Tibial nerve (tissue), 4 donors: ENCODE measurements around the gene TRIM50.
A peak's percentile ranks its signal among the peaks of the same experiment; 100 is the strongest.

Experiments used
- EP300 ChIP-seq, 2 donors: sonication (generic); formaldehyde crosslinking; IDR thresholded peaks; one replicate each; pipeline ENCODE4 v1.6.1; 2017; ENCODE audit warnings: antibody characterized with exemption in 2 of 2, mild to moderate bottlenecking in 1 of 2
- POLR2A ChIP-seq, 2 donors: fragments of 450-650 bp; IDR thresholded peaks; one replicate each; pipeline ENCODE4 v1.6.1; 2017; ENCODE audit warnings: antibody characterized with exemption in 2 of 2, mild to moderate bottlenecking in 2 of 2, moderate library complexity in 2 of 2
- TF ChIP-seq, protein P1 (sequence below), 5 experiments: fragments of 200-600 bp in 3 of 5; fragments of 450-650 bp in 2 of 5; sonication (generic) in 3 of 5; IDR thresholded peaks; one replicate each; pipeline ENCODE4 v1.5.1; 2016 to 2019; ENCODE audit warnings: antibody characterized with exemption in 5 of 5, mild to moderate bottlenecking in 3 of 5, moderate library complexity in 2 of 5

DNA sequence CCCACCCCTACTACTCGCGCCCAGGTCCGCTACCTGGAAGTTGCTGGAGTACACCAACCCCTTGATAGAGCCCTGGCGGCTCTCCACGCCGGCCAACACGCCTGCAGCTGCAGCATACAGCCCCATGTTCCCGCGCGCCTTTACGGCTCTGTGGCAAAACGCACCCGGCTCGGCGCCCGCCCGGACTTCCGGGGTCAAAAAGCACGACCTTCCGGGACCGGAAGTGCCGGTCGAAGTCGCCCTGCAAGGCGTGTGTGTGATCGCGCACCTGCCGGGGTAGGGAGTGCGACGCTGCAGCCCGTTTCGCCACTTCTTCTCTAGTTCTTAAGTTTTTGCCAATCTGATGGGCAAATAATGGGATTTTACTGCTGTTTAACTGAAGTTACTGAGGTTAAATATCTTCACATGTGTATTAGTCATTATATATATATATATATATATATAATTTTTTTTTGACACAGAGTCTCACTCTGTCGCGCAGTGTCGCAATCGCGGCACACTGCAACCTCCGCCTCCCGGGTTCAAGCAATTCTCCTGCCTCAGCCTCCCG is 19.1 kb downstream of the TRIM50 start, which contains the start of gene NSUN5:
- TF ChIP-seq, protein P1, sequence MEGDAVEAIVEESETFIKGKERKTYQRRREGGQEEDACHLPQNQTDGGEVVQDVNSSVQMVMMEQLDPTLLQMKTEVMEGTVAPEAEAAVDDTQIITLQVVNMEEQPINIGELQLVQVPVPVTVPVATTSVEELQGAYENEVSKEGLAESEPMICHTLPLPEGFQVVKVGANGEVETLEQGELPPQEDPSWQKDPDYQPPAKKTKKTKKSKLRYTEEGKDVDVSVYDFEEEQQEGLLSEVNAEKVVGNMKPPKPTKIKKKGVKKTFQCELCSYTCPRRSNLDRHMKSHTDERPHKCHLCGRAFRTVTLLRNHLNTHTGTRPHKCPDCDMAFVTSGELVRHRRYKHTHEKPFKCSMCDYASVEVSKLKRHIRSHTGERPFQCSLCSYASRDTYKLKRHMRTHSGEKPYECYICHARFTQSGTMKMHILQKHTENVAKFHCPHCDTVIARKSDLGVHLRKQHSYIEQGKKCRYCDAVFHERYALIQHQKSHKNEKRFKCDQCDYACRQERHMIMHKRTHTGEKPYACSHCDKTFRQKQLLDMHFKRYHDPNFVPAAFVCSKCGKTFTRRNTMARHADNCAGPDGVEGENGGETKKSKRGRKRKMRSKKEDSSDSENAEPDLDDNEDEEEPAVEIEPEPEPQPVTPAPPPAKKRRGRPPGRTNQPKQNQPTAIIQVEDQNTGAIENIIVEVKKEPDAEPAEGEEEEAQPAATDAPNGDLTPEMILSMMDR (IDR thresholded peaks at IDR 0.05): no peak
- TF ChIP-seq POLR2A (IDR thresholded peaks at IDR 0.05) (no peak), EP300 (IDR thresholded peaks at IDR 0.05) (peak in 1 of 2 donors; percentile 80)
